ENCODE measurements around the gene ANP32A. TPM values are rescaled to one million over a fixed set of nuclear protein-coding genes. Genes with fewer than 3 reads are reported as not detected.

Gene ANP32A
- total RNA-seq, 1 donor from 2014 or later, result 129 TPM

- DNase-seq, result no peak
- no peak for ATAC-seq
- Histone ChIP-seq H3K9me3 (no peaks in the 10 kb centered on the region), H3K27me3 (ENCODE audit: low read depth) (no peaks in the 10 kb centered on the region), H3K36me3 (no peaks in the 10 kb centered on the region), H3K4me1 (peaks cover 14% of the 10 kb centered on the region), H3K4me3 (no peak overlapping the region), H3K27ac (no peak overlapping the region)
- intact Hi-C loops (cut with DNase I), result no loop called here
- TF ChIP-seq, protein P1, sequence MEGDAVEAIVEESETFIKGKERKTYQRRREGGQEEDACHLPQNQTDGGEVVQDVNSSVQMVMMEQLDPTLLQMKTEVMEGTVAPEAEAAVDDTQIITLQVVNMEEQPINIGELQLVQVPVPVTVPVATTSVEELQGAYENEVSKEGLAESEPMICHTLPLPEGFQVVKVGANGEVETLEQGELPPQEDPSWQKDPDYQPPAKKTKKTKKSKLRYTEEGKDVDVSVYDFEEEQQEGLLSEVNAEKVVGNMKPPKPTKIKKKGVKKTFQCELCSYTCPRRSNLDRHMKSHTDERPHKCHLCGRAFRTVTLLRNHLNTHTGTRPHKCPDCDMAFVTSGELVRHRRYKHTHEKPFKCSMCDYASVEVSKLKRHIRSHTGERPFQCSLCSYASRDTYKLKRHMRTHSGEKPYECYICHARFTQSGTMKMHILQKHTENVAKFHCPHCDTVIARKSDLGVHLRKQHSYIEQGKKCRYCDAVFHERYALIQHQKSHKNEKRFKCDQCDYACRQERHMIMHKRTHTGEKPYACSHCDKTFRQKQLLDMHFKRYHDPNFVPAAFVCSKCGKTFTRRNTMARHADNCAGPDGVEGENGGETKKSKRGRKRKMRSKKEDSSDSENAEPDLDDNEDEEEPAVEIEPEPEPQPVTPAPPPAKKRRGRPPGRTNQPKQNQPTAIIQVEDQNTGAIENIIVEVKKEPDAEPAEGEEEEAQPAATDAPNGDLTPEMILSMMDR (IDR thresholded peaks at IDR 0.05), result no peak
Measured at GRCh38 chr15:68823561-68823960, 2.9 kb upstream of the ANP32A start.

GRCh38 chr15:68822818-68823217 is 2.1 kb upstream of the ANP32A start:
- no peak overlapping the region for H3K27ac ChIP-seq
- no peaks in the 10 kb centered on the region for H3K36me3 ChIP-seq
- H3K27me3 ChIP-seq (ENCODE audit: low read depth), result no peaks in the 10 kb centered on the region
- ATAC-seq (no peak), DNase-seq (no peak)
- TF ChIP-seq, protein P1 (IDR thresholded peaks at IDR 0.05), result no peak
- intact Hi-C loops (cut with DNase I), result no loop called here
- H3K4me1 ChIP-seq, result peaks cover 14% of the 10 kb centered on the region
- no peaks in the 10 kb centered on the region for H3K9me3 ChIP-seq
- no peak overlapping the region for H3K4me3 ChIP-seq

DNA sequence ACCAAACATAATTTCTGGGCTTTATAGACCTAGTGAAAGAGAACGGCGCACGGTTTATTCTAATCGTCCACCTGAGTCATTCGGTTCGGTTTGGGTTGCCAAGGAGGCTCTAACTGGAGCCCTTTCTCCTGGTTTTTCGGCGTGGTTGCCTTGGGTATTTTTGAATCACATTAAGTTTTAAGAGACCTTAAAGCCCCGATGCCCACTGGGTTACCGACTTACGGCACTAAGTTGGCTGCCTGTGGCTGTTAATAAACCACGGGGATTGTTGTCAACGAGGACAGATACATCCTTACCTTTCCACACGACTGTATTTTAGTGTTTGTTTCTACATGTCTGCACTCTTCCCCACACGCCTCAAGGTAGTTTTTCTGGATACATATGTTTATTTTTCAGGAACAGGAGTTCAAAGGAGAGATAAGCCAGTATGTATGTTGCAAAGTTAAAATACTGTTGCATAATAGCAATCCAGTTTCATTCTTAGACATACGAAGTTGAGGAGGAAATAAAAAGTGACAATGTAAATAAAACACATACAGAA is 1.2 kb upstream of the ANP32A start:
- peak overlapping the region; percentile 96 for H3K4me3 ChIP-seq
- H3K27ac ChIP-seq, result peak overlapping the region; percentile 99
- DNase-seq, result no peak
- H3K27me3 ChIP-seq (ENCODE audit: low read depth), result no peaks in the 10 kb centered on the region
- no peak for ATAC-seq
- TF ChIP-seq, protein P1 (IDR thresholded peaks at IDR 0.05), result no peak
- H3K36me3 ChIP-seq, result no peaks in the 10 kb centered on the region
- H3K9me3 ChIP-seq, result no peaks in the 10 kb centered on the region
- intact Hi-C loops (cut with DNase I), result no loop called here
- H3K4me1 ChIP-seq, result peaks cover 14% of the 10 kb centered on the region

GRCh38 chr15:68821190-68821840 is 620 bp upstream of the ANP32A start:
- H3K4me3 ChIP-seq, result peak overlapping the region; percentile 96
- intact Hi-C loops (cut with DNase I), result no loop called here
- no peaks in the 10 kb centered on the region for H3K9me3 ChIP-seq
- no peaks in the 10 kb centered on the region for H3K36me3 ChIP-seq
- TF ChIP-seq, protein P1 (IDR thresholded peaks at IDR 0.05), result no peak
- no peaks in the 10 kb centered on the region for H3K27me3 ChIP-seq (ENCODE audit: low read depth)
- ATAC-seq (peak in 1 of 2 donors; percentile 3), DNase-seq (peak; percentile 56)
- H3K4me1 ChIP-seq, result peaks cover 20% of the 10 kb centered on the region
- H3K27ac ChIP-seq, result peak overlapping the region; percentile 99

- intact Hi-C loops (cut with DNase I), result no loop called here
- TF ChIP-seq, protein P1 (IDR thresholded peaks at IDR 0.05), result no peak
- DNase-seq (peak; percentile 65), ATAC-seq (peak in 1 of 2 donors; percentile 3)
- peaks cover 36% of the 10 kb centered on the region for H3K4me1 ChIP-seq
- no peaks in the 10 kb centered on the region for H3K27me3 ChIP-seq (ENCODE audit: low read depth)
- no peaks in the 10 kb centered on the region for H3K9me3 ChIP-seq
- H3K4me3 ChIP-seq, result peak overlapping the region; percentile 96
- H3K36me3 ChIP-seq, result no peaks in the 10 kb centered on the region
- H3K27ac ChIP-seq, result peak overlapping the region; percentile 99
Measured at GRCh38 chr15:68819495-68820294, 1.0 kb downstream of the ANP32A start.
